HEK293 (cell line): Measurements from ENCODE around the gene MRPL43.

Experiments
- ZBTB21 ChIP-seq: fragments of 450-650 bp; formaldehyde crosslinking; IDR thresholded peaks from 2 replicates; pipeline ENCODE4 v1.5.1; 2017; ENCODE audit warnings: missing biosample characterization, missing genetic modification characterization
- ZFP41 ChIP-seq: fragments of 450-650 bp; formaldehyde crosslinking; IDR thresholded peaks from 2 replicates; pipeline ENCODE4 v1.5.1; 2016; ENCODE audit warnings: missing biosample characterization, missing genetic modification characterization, borderline replicate concordance
- ZNF302 ChIP-seq: fragments of 450-650 bp; formaldehyde crosslinking; IDR thresholded peaks from 2 replicates; pipeline ENCODE4 v1.5.1; 2016; ENCODE audit warnings: missing biosample characterization, missing genetic modification characterization, low read depth
- ZNF501 ChIP-seq: fragments of 450-650 bp; formaldehyde crosslinking; IDR thresholded peaks from 2 replicates; pipeline ENCODE4 v1.5.1; 2016; ENCODE audit warnings: missing biosample characterization, missing genetic modification characterization
- ZNF530 ChIP-seq: fragments of 450-650 bp; formaldehyde crosslinking; IDR thresholded peaks from 2 replicates; pipeline ENCODE4 v1.5.1; 2016; ENCODE audit warnings: low read depth, missing biosample characterization, missing genetic modification characterization
- ZNF837 ChIP-seq: fragments of 450-650 bp; formaldehyde crosslinking; IDR thresholded peaks from 2 replicates; pipeline ENCODE4 v1.5.1; 2016; ENCODE audit warnings: missing biosample characterization, missing genetic modification characterization
- TF ChIP-seq, protein P1 (sequence below): fragments of 450-650 bp; formaldehyde crosslinking; IDR thresholded peaks from 2 replicates; pipeline ENCODE4 v1.5.1; 2016; ENCODE audit warnings: missing biosample characterization, missing genetic modification characterization

DNA sequence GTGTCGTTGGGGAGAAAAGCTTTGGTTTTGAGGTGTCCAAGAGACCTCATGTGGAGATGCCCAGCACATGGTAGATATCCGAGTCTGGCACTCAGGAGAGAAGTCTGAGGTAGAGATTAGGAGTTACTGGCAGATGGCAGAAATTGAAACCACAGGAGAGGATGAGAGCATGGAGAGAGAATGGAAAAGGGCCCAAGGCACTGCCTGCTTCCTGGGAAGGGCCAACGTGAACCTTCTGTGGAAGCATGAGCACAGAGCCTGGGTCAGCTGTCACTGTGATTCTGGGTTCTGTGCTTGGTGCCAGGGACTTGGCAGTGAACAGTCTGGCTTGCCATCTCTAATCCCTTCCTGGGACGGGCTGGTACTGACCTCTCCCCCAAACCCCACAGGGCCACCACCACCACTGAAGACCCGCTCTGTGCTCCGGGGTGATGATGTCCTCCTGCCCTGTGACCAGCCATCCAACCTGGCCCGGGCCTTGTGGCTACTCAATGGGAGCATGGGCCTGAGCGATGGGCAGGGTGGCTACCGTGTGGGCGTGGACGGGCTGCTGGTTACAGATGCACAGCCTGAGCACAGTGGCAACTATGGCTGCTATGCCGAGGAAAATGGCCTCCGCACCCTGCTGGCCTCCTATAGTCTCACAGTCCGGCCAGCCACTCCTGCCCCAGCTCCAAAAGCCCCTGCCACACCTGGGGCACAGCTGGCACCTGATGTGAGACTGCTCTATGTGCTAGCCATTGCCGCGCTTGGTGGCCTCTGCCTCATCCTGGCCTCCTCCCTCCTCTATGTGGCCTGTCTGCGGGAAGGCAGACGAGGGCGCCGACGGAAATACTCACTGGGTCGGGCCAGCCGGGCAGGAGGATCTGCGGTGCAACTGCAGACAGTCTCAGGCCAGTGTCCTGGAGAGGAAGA is 4.1 kb downstream of the MRPL43 start:
- no peak for TF ChIP-seq ZNF302 (tag by site-specific recombination)
- TF ChIP-seq, protein P1, sequence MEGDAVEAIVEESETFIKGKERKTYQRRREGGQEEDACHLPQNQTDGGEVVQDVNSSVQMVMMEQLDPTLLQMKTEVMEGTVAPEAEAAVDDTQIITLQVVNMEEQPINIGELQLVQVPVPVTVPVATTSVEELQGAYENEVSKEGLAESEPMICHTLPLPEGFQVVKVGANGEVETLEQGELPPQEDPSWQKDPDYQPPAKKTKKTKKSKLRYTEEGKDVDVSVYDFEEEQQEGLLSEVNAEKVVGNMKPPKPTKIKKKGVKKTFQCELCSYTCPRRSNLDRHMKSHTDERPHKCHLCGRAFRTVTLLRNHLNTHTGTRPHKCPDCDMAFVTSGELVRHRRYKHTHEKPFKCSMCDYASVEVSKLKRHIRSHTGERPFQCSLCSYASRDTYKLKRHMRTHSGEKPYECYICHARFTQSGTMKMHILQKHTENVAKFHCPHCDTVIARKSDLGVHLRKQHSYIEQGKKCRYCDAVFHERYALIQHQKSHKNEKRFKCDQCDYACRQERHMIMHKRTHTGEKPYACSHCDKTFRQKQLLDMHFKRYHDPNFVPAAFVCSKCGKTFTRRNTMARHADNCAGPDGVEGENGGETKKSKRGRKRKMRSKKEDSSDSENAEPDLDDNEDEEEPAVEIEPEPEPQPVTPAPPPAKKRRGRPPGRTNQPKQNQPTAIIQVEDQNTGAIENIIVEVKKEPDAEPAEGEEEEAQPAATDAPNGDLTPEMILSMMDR = no peak
- TF ChIP-seq ZNF837 (tag by site-specific recombination) = no peak
- TF ChIP-seq ZFP41 (tag by site-specific recombination) = no peak
- no peak for TF ChIP-seq ZBTB21 (tag by site-specific recombination)
- TF ChIP-seq ZNF530 = no peak
- no peak for TF ChIP-seq ZNF501 (tag by site-specific recombination)
